IPS DF 4.7 (cell line): ENCODE measurements around the gene ICAM4.
"Not testable (repeated sequence)": the region's sequence is repeated elsewhere in the genome, so short reads cannot be mapped to it uniquely, and the experiment has no call there.

Experiments used
- DNase-seq: peaks from one replicate; pipeline ENCODE4 v3.0.0-alpha.2; 2013; ENCODE audit warnings: low spot score; ENCODE audit errors: extremely low read depth

Gene ICAM4

GRCh38 chr19:10286803-10287737 lies at the start of gene ICAM4:
ICAM4 (plus strand) TSS chr19:10286955; CDS start chr19:10287013, 58 bp downstream.
- no peak for DNase-seq

GRCh38 chr19:10237702-10238101 lies 49.1 kb upstream of the ICAM4 start:
- DNase-seq: no peak

- no peak for DNase-seq
Observed at GRCh38 chr19:10238172-10238783, 48.5 kb upstream of the ICAM4 start.

GRCh38 chr19:10241826-10242449 lies 44.8 kb upstream of the ICAM4 start:
- not testable (repeated sequence) for DNase-seq

- DNase-seq: no peak
Observed at GRCh38 chr19:10243606-10244005, 43.1 kb upstream of the ICAM4 start.

GRCh38 chr19:10245189-10245939 lies 41.4 kb upstream of the ICAM4 start:
- DNase-seq: no peak

GRCh38 chr19:10246511-10246910 lies 40.2 kb upstream of the ICAM4 start:
- no peak for DNase-seq

- no peak for DNase-seq
Observed at GRCh38 chr19:10251792-10252694, 34.7 kb upstream of the ICAM4 start, which contains the start of gene MRPL4. MRPL4 (plus strand) TSS chr19:10252214; CDS start chr19:10252254, 40 bp downstream.

GRCh38 chr19:10252707-10253106 lies 34.0 kb upstream of the ICAM4 start:
- DNase-seq: no peak

GRCh38 chr19:10254244-10254643 lies 32.5 kb upstream of the ICAM4 start:
- DNase-seq: no peak

GRCh38 chr19:10255358-10255757 lies 31.4 kb upstream of the ICAM4 start:
- no peak for DNase-seq

GRCh38 chr19:10256551-10256950 lies 30.2 kb upstream of the ICAM4 start:
- DNase-seq: no peak

- DNase-seq: no peak
Observed at GRCh38 chr19:10256970-10257615, 29.7 kb upstream of the ICAM4 start.

- no peak for DNase-seq
Observed at GRCh38 chr19:10258080-10258710, 28.6 kb upstream of the ICAM4 start.

- DNase-seq: peak; percentile 87
Observed at GRCh38 chr19:10259162-10259905, 27.4 kb upstream of the ICAM4 start.

GRCh38 chr19:10260141-10260584 lies 26.6 kb upstream of the ICAM4 start:
- no peak for DNase-seq

GRCh38 chr19:10262771-10263170 lies 24.0 kb upstream of the ICAM4 start:
- no peak for DNase-seq

- DNase-seq: no peak
Observed at GRCh38 chr19:10266706-10267105, 20.0 kb upstream of the ICAM4 start.

GRCh38 chr19:10268071-10268470 lies 18.7 kb upstream of the ICAM4 start:
- DNase-seq: no peak
